MV-4-11 (cell line): Measurements from ENCODE around the gene HBG2.
A peak's percentile ranks its signal among the peaks of the same experiment; 100 is the strongest.
"Not testable (repeated sequence)": the region's sequence is repeated elsewhere in the genome, so short reads cannot be mapped to it uniquely, and the experiment has no call there.

Source experiments
- DNase-seq: peaks from one replicate; lab custom pipeline; 2025; lab: John Stamatoyannopoulos, UW

The HBG2 gene

DNA sequence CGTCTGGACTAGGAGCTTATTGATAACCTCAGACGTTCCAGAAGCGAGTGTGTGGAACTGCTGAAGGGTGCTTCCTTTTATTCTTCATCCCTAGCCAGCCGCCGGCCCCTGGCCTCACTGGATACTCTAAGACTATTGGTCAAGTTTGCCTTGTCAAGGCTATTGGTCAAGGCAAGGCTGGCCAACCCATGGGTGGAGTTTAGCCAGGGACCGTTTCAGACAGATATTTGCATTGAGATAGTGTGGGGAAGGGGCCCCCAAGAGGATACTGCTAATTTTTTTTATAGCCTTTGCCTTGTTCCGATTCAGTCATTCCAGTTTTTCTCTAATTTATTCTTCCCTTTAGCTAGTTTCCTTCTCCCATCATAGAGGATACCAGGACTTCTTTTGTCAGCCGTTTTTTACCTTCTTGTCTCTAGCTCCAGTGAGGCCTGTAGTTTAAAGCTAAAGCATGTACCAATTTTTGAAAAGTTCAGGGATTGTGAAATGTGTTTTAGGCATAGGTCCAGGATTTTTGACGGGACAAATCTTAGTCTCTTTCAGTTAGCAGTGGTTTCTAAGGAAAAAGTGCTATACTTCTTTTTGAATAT lies 4.7 kb downstream of the HBG2 start, which contains the start of gene HBG1:
Gene HBG1, minus strand, starts transcription at position 51 of the 590 bp plus-strand sequence. CDS start 53 bp downstream, outside the sequence.
- DNase-seq, result not testable (repeated sequence)

- DNase-seq, result not testable (repeated sequence)
These were observed 6.1 kb downstream of the HBG2 start for GRCh38 chr11:5248498-5248897.

DNA sequence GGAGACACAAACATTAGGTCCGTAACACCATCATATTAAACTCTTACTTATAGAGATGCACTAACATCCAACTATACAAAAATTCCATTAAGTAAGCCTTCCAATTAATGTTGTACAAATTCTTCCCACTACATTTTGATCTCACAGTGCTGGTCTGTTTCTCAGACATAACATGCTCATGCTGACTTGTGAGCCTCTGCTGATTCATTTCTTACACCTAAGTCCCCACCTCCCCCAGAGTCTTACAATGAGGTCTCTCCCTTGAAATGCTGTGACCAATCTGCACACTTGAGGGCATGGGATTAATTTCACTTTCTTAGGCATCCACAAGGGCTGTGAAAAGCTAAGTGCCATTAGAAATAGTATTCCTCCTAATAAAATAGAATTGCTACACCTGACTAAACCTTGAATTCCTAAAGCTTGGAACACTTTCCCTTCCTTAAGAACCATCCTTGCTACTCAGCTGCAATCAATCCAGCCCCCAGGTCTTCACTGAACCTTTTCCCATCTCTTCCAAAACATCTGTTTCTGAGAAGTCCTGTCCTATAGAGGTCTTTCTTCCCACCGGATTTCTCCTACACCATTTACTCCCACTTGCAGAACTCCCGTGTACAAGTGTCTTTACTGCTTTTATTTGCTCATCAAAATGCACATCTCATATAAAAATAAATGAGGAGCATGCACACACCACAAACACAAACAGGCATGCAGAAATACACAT lies 6.9 kb downstream of the HBG2 start:
- no peak for DNase-seq

GRCh38 chr11:5246772-5247471 lies 7.7 kb downstream of the HBG2 start:
- no peak for DNase-seq

- DNase-seq, result no peak
These were observed 9.4 kb downstream of the HBG2 start for GRCh38 chr11:5245155-5245554.

DNA sequence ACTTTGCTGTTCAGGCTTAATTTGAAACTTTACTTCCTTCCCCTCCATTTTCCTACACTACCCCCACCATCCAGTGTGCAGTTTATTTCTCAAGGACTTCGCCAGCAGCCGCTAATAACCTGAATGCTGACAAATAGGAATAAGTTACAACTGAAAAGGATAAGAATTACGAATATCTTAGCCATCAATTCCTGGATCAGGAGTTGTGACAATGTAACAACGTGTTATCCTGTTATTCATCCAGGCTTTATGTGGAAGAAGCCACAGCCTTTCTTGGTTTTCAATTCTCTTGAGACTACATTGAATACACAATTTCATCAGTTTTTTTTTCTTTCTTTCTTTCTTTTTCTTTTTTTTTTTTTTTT lies 10.8 kb downstream of the HBG2 start:
- DNase-seq, result no peak

DNA sequence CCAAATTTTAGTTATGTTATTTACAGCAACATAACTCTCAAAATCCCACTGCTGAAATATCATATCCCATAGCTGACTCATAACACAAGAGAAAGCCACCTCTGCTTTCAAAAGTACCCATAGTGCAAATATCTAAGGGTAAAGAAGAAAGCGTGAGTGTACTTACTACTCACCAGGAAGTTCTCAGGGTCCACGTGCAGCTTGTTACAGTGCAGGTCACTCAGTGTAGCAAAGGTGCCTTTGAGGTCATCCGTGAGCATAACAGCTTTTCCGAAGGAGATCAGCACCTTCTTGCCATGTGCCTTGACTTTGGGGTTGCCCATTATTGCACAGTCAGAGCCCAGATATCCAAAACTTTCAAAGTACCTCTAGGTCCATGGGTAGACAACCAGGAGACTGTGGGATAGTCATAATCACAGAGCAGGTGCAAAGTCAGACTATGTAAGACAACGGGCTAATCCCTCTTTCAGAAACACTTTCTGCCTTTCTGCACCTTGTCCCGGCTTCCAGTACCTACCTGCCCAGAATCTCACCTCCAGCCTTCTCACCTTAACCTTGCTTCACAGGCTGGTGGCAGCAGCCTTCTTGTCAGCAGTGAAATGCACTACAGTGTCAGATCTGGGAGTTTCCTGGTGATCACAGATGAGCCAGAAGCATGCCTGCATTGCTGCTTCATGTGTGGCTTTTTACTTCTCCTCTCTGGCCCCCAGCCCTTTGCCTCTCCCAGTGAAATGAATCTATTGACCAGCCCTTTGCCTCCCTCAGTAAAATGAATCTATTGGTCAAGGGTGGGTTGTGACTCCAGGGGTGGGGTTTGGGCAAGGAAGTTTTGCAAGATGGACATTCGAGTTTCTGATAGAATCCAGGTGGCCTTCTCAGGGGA lies 11.4 kb downstream of the HBG2 start:
- no peak for DNase-seq

DNA sequence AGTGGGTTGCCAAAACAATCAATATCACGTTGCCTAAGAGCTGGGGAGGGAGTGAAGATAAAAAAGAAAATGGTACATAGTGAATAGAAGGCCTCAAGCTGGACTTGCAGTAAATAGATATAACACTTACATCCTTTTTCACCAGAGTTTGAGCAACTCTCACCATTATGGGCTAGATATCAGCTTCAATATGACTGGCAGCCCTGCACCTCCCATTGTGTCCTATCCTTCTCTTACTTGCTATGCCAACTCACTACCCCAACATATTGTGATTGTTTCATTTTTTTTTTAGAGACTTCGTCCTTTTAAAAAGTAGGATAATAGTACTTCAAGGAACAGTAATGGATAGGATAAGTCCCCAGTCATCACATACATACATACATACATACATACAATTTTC lies 12.4 kb downstream of the HBG2 start:
- DNase-seq, result no peak

- no peak for DNase-seq
These were observed 13.1 kb downstream of the HBG2 start for GRCh38 chr11:5241458-5241857.

- no peak for DNase-seq
These were observed 14.1 kb downstream of the HBG2 start for GRCh38 chr11:5240458-5240857.

DNA sequence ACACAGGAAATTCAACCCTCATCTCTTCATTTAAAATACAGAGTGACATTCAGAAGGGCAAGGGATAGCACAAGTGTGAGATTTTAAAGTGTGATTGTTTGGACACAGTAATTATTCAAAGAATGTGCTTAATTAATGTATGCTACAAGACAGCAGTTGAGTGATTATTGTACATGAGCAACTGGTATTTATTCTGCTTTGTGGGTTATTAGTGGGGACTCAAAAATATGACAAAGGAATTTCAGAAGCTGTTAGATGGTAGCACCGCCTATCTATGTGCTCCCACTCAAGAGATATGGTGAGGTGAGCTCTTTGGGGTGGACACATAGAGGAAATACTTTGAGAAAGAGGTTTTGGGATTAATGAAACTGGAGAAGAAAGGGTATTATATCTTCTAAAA lies 14.5 kb downstream of the HBG2 start:
- DNase-seq, result no peak

GRCh38 chr11:5239046-5239445 lies 15.5 kb downstream of the HBG2 start:
- no peak for DNase-seq

DNA sequence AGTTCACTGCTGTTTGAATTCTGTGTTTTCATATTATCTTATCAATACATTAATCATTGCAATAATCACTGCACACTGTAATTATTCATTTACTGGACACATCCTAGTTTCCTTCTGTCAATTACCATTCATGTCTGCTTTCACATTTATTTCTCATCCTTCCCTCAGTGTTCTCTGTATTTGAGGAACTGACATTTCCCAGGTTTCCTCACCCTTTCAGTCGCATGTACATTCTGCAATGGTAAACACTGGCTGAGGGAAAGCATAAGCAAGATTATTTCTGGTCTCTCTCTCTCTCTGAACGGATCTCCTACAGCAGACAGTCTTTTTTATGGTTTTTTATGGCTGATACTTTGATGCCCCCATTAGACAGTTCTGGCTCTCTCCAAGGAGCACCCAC lies 16.1 kb downstream of the HBG2 start:
- no peak for DNase-seq

GRCh38 chr11:5237420-5237819 lies 17.2 kb downstream of the HBG2 start:
- no peak for DNase-seq

GRCh38 chr11:5235364-5236095 lies 19.1 kb downstream of the HBG2 start:
- no peak for DNase-seq

DNA sequence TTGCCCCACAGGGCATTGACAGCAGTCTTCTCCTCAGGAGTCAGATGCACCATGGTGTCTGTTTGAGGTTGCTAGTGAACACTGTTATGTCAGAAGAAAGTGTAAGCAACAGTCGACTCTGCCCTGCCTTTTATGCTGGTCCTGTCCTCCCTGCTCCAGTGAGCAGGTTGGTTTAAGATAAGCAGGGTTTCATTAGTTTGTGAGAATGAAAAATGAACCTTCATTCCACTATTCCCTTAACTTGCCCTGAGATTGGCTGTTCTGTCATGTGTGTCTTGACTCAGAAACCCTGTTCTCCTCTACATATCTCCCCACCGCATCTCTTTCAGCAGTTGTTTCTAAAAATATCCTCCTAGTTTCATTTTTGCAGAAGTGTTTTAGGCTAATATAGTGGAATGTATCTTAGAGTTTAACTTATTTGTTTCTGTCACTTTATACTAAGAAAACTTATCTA lies 20.2 kb downstream of the HBG2 start, which contains the start of gene HBD:
Gene HBD, minus strand, starts transcription at position 103 of the 454 bp plus-strand sequence. Its CDS starts 50 bp downstream, at position 53.
- DNase-seq, result peak; percentile 64

DNA sequence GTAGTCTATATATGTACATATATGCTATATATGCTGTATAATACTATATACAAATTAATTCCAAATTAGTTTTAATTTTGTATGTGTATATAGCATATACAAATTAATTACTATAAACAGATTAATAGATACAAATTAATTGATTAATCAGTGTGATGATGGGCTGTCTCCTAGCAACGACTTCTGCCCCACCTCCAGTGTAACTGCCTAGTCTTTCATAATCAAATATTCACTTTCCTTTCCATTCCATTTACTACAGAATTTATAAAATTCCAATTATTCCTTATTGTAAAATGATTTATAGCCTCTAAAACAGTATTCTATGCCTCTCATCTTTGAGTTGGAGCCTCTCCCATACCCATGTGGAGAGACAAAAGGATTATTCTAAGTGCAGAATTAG lies 21.3 kb downstream of the HBG2 start:
- no peak for DNase-seq

- DNase-seq, result no peak
These were observed 21.8 kb downstream of the HBG2 start for GRCh38 chr11:5232821-5233220.

- DNase-seq, result peak; percentile 11
These were observed 22.4 kb downstream of the HBG2 start for GRCh38 chr11:5232176-5232575.

DNA sequence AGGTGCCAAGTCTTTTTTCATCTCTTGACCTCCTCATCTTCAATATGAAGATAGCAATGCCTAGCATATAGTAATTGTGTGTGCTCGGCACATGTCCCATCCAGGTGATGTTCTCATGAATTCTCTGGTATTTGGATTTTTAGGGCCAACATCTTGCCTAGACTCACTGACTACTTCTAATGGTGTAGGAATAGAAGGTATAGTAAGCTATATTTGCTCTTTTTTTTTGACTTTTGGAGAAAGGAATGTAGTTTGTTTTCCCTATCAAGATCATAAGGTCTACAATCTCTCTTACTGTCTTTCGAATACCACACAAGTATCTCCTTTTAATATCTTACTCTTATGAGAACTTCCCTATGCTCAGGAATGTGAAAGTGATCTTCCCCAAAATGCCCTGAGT lies 23.5 kb downstream of the HBG2 start:
- no peak for DNase-seq

DNA sequence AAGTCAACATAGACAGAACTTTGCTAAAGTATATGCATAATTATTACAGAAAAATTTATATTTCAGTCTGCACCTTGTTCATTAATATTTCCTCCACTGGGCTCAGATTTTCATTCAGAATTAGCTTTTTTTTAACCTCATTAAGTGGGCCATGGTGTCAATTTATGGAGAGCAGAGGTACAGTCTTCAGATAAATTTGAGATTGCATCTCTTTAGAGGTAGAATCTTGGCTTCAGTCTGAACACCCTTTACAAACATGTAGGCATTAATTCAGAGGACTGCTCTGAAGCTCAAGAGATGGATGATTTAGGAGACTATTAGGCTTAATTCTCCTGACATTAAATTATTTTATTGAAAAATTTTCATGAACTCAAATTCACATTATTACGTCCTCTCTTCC lies 24.3 kb downstream of the HBG2 start:
- no peak for DNase-seq
